Activated B cell treated with CpG ODN at 0.5 μM for 24 hours (primary cell): ENCODE data around the gene ZNF536. TPM values are rescaled to one million over a fixed set of nuclear protein-coding genes. Genes with fewer than 3 reads are reported as not detected.

ENCODE experiments used
- ATAC-seq: fragments of 200-7000 bp; cut with Tn5 transposase; one replicate; pipeline ENCODE4 v1.10.0; 2021; ENCODE audit warnings: low read depth, mild to moderate bottlenecking, moderate library complexity
- CTCF ChIA-PET: fragments of 350-600 bp; sonication (Branson Sonifier 250); formaldehyde crosslinking; loops from one replicate; lab custom pipeline; 2021; ENCODE audit warnings: antibody characterized with exemption; lab: Charles Lee
- POLR2A ChIA-PET: fragments of 350-600 bp; sonication (Branson Sonifier 250); formaldehyde crosslinking; loops from one replicate; lab custom pipeline; 2021; ENCODE audit warnings: antibody characterized with exemption; lab: Charles Lee
- DNase-seq: peaks from one replicate; pipeline ENCODE4 v3.0.0; 2022
- H3K27ac Mint-ChIP-seq: one replicate; pipeline ENCODE4 v1.8.0; 2020; ENCODE audit warnings: mixed read lengths
- H3K27me3 Mint-ChIP-seq: one replicate; pipeline ENCODE4 v1.8.0; 2021; ENCODE audit warnings: mixed read lengths
- H3K36me3 Mint-ChIP-seq: one replicate; pipeline ENCODE4 v1.8.0; 2021; ENCODE audit warnings: low read depth, mixed read lengths
- H3K4me1 Mint-ChIP-seq: one replicate; pipeline ENCODE4 v1.8.0; 2021; ENCODE audit warnings: mixed read lengths
- H3K4me3 Mint-ChIP-seq: one replicate; pipeline ENCODE4 v1.8.0; 2020; ENCODE audit warnings: mild to moderate bottlenecking, mixed read lengths
- H3K9me3 Mint-ChIP-seq: one replicate; pipeline ENCODE4 v1.8.0; 2020; ENCODE audit warnings: mixed read lengths
- CTCF ChIP-seq: fragments of 200-600 bp; IDR thresholded peaks from one replicate; pipeline ENCODE4 v1.8.0; 2022; ENCODE audit warnings: antibody characterized with exemption, mild to moderate bottlenecking
- intact Hi-C: fragments of 100-400 bp; cut with micrococcal nuclease; formaldehyde crosslinking; loops from one replicate; pipeline ENCODE4 v1.15.1; 2024
- total RNA-seq: library from RNA; stranded (reverse); gene quantifications from 2 replicates; pipeline ENCODE4 v1.2.3, GENCODE V29; 2022

Gene ZNF536
- total RNA-seq, 1 donor from 2014 or later, result not detected

- POLR2A ChIA-PET, result no interaction called here
- Mint-ChIP-seq H3K4me1 (no peaks in the 10 kb centered on the region), H3K27me3 (peaks cover 9% of the 10 kb centered on the region), H3K36me3 (no peaks in the 10 kb centered on the region), H3K9me3 (no peaks in the 10 kb centered on the region), H3K27ac (no peak overlapping the region), H3K4me3 (no peak overlapping the region)
- DNase-seq, result no peak
- no peak for TF ChIP-seq CTCF
- CTCF ChIA-PET, result no interaction called here
- ATAC-seq, result no peak
- intact Hi-C loops, result no loop called here
Measured at GRCh38 chr19:30357580-30357954, 14.6 kb upstream of the ZNF536 start.

- H3K36me3 Mint-ChIP-seq, result no peaks in the 10 kb centered on the region
- DNase-seq, result no peak
- no peak for TF ChIP-seq CTCF
- intact Hi-C loops, result no loop called here
- CTCF ChIA-PET, result no interaction called here
- no peak overlapping the region for H3K4me3 Mint-ChIP-seq
- peaks cover 9% of the 10 kb centered on the region for H3K27me3 Mint-ChIP-seq
- H3K4me1 Mint-ChIP-seq, result no peaks in the 10 kb centered on the region
- POLR2A ChIA-PET, result no interaction called here
- H3K27ac Mint-ChIP-seq, result no peak overlapping the region
- no peak for ATAC-seq
- H3K9me3 Mint-ChIP-seq, result no peaks in the 10 kb centered on the region
Measured at GRCh38 chr19:30358319-30358718, 13.9 kb upstream of the ZNF536 start.

GRCh38 chr19:30358821-30359580 is 13.2 kb upstream of the ZNF536 start:
- H3K4me3 Mint-ChIP-seq, result no peak overlapping the region
- no peak for TF ChIP-seq CTCF
- H3K27ac Mint-ChIP-seq, result no peak overlapping the region
- H3K27me3 Mint-ChIP-seq, result peaks cover 9% of the 10 kb centered on the region
- H3K9me3 Mint-ChIP-seq, result no peaks in the 10 kb centered on the region
- H3K36me3 Mint-ChIP-seq, result no peaks in the 10 kb centered on the region
- ATAC-seq (no peak), DNase-seq (no peak)
- intact Hi-C loops, result no loop called here
- ChIA-PET CTCF (no interaction called here), POLR2A (no interaction called here)
- H3K4me1 Mint-ChIP-seq, result no peaks in the 10 kb centered on the region

GRCh38 chr19:30359936-30360335 is 12.2 kb upstream of the ZNF536 start:
- Mint-ChIP-seq H3K4me1 (no peaks in the 10 kb centered on the region), H3K36me3 (no peaks in the 10 kb centered on the region), H3K9me3 (no peaks in the 10 kb centered on the region), H3K27me3 (peaks cover 9% of the 10 kb centered on the region), H3K4me3 (no peak overlapping the region), H3K27ac (no peak overlapping the region)
- no peak for TF ChIP-seq CTCF
- ATAC-seq, result no peak
- ChIA-PET POLR2A (no interaction called here), CTCF (no interaction called here)
- intact Hi-C loops, result no loop called here
- no peak for DNase-seq

GRCh38 chr19:30360376-30361106 is 11.6 kb upstream of the ZNF536 start:
- DNase-seq (no peak), ATAC-seq (no peak)
- H3K9me3 Mint-ChIP-seq, result no peaks in the 10 kb centered on the region
- intact Hi-C loops, result no loop called here
- H3K4me1 Mint-ChIP-seq, result no peaks in the 10 kb centered on the region
- no peak for TF ChIP-seq CTCF
- no peak overlapping the region for H3K4me3 Mint-ChIP-seq
- H3K36me3 Mint-ChIP-seq, result no peaks in the 10 kb centered on the region
- H3K27ac Mint-ChIP-seq, result no peak overlapping the region
- ChIA-PET CTCF (no interaction called here), POLR2A (no interaction called here)
- peaks cover 9% of the 10 kb centered on the region for H3K27me3 Mint-ChIP-seq
